ENCODE data around the gene MAP1LC3B2.

The MAP1LC3B2 gene

GRCh38 chr12:116532428-116532827 lies 26.8 kb upstream of the MAP1LC3B2 start:
- TF ChIP-seq, protein P1, sequence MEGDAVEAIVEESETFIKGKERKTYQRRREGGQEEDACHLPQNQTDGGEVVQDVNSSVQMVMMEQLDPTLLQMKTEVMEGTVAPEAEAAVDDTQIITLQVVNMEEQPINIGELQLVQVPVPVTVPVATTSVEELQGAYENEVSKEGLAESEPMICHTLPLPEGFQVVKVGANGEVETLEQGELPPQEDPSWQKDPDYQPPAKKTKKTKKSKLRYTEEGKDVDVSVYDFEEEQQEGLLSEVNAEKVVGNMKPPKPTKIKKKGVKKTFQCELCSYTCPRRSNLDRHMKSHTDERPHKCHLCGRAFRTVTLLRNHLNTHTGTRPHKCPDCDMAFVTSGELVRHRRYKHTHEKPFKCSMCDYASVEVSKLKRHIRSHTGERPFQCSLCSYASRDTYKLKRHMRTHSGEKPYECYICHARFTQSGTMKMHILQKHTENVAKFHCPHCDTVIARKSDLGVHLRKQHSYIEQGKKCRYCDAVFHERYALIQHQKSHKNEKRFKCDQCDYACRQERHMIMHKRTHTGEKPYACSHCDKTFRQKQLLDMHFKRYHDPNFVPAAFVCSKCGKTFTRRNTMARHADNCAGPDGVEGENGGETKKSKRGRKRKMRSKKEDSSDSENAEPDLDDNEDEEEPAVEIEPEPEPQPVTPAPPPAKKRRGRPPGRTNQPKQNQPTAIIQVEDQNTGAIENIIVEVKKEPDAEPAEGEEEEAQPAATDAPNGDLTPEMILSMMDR (conservative IDR thresholded peaks at IDR 0.05) = no peak
- no peak overlapping the region for H3K27ac ChIP-seq

DNA sequence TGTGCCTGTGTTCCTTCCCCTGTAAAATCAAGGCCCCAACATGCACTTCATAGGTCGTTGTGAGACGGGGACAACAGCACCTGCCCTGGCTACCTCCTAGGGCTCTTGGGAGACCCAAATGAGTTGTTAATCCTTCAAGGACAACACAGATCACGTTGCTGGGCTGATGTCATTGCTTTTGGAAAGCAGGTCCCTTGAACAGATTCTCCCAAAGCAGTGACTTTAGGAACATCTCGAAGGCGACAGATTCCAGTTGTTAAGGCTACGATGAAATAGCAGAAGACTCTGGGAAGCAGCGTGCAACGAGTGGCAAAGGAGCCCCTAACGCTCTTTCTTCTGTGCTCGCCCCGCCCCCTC lies 26.2 kb upstream of the MAP1LC3B2 start:
- H3K27ac ChIP-seq = peak overlapping the region; percentile 73
- TF ChIP-seq, protein P1 (conservative IDR thresholded peaks at IDR 0.05) = no peak

DNA sequence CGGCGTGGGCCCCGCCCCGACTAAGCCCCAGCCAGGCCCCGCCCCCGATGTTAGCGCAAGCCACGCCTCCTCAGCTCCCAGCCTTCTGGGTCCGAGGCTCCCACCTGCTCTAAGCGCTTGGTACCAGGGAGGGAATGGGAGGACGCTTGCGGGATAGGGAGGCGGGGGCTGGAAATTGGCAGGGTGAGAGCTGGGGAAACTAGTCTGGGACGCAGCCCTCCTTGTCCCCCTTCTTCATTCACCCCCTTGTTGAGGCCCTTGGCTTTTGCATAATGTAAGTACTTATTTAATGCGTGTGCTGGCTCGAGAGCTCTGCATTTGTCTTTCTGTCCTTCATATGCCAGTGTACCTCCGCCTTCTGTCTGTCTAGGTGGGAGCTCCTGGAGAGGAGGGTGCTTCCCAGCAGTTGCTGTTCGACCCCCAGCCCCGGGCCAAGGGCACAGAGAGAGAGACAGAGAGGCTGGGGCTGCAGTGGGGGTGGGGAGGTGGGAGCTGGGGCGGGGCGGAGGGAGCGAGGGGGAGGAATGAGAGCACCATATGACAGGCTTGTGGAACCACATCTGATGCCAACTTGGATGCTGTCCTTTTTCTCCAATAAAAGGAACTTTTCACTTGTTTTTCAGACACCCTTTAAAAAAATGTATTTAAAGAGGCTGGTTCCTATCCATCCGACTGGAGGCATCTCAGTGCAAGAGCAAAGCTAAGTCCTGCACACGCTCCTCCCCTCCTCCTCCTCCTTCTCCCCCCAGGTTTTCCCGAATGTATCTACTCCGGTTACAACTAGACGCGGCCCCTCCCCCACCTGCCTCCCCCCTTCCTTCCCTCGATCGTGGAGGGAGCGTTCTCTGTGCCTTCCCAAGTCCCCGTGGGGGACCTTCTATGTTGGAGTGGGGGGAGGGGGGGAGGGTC lies 25.6 kb upstream of the MAP1LC3B2 start:
- peak overlapping the region; percentile 73 for H3K27ac ChIP-seq
- TF ChIP-seq, protein P1 (conservative IDR thresholded peaks at IDR 0.05) = no peak

- TF ChIP-seq, protein P1 (conservative IDR thresholded peaks at IDR 0.05) = no peak
- peak overlapping the region; percentile 73 for H3K27ac ChIP-seq
These were observed 24.7 kb upstream of the MAP1LC3B2 start for GRCh38 chr12:116534311-116535121.

- TF ChIP-seq, protein P1 (conservative IDR thresholded peaks at IDR 0.05) = no peak
- H3K27ac ChIP-seq = peak overlapping the region; percentile 73; the same call in 1 of the 2 replicates
These were observed 23.9 kb upstream of the MAP1LC3B2 start for GRCh38 chr12:116535241-116535640.

DNA sequence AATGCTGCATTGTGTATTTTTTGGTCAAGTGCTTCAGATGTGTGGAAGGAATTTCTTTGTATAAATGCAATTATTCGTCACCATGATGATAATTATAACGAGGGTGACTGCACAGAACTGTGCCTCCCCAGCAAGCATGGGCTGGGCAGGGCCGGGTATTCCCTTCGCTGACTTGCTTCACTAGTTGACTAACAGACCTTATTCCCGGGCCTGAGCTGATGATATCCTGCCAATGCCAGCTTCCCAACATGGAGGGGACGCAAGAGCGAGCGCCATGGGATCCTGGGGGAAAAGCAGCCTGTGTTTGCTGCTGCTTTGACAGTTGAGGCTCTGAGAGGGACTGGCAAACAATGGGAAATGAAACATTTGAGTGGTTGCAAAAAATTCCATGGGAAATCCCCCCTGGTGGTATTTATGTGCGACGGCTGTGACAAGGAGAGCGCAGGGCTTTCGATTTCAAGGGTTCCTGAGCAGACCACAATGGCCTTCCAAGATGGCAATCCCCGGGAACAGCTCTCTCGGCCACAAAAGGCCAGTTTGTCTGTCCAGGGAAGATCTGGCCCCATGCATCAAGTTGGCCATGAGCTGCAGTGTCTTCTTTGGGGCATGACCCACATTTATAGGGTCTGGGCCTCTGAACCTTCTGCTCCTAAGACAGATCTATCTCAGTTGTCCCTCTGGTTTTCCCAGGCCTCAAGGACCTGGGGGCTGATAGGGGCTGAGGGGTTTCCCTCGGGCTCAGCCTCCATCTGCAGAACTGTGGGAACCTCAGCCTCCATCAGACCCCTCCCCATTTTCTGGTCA lies 21.9 kb upstream of the MAP1LC3B2 start:
- H3K27ac ChIP-seq = no peak overlapping the region
- TF ChIP-seq, protein P1 (conservative IDR thresholded peaks at IDR 0.05) = no peak
